HG02798 (cell line): Measurements from ENCODE around the gene PARVB.

Source experiments
- ATAC-seq: cut with Tn5 transposase; IDR thresholded peaks from one replicate; pipeline ENCODE4 v1.9.1; 2021; ENCODE audit warnings: mild to moderate bottlenecking; ENCODE audit not compliant: unreplicated experiment, poor library complexity

PARVB gene, protein sequence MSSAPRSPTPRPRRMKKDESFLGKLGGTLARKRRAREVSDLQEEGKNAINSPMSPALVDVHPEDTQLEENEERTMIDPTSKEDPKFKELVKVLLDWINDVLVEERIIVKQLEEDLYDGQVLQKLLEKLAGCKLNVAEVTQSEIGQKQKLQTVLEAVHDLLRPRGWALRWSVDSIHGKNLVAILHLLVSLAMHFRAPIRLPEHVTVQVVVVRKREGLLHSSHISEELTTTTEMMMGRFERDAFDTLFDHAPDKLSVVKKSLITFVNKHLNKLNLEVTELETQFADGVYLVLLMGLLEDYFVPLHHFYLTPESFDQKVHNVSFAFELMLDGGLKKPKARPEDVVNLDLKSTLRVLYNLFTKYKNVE

DNA sequence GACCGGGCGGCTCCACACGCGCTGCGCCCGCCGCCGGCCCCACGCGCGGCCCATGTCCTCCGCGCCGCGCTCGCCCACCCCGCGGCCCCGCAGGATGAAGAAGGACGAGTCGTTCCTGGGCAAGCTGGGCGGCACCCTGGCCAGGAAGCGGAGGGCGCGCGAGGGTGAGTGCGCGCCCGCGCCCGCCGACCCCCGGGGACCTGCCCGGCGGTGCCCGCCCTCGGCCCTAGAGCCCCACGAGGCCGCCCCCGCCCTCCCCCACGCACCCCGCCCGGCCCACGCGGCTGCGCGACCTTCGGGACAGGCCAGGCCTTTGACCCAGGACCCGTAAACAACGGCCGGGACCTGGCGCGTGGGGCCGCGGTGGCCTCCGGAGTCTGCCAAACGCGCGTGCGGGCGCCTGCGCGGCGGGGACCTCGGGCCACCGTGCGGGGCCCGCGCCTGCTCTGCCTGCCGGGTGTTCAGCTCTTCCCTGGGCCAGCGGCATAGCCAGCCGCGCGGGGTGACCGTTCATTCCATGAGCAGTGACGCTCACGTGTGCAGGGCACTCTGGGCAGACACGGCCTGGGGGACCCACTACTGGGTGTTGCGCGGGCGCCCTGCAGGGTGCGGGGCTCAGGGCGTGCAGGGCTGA lies at the start of gene PARVB:
Gene PARVB, plus strand, starts transcription at position 15 of the 634 bp plus-strand sequence. Its CDS starts 38 bp downstream, at position 53.
- peak; percentile 18 for ATAC-seq

DNA sequence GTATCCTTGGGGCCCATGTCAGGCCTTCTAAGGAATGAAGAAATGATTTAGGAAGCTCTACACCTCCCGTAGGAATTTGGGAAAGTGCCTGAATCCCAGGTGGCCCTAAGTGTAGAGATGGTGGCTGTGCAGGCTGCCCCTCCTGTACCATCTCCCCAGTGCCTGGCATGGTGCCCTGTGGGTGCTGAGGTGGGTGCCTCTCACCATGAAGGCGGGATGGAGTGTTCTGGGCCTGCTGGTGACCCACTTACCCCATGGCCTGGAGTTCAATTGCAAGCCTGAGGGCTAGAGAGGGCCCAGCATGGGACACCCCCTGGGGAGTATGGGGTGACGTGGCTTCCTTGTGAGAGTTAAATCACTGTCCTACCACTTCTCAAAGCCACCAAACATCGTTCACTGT lies 49.1 kb upstream of the PARVB start:
- no peak for ATAC-seq

DNA sequence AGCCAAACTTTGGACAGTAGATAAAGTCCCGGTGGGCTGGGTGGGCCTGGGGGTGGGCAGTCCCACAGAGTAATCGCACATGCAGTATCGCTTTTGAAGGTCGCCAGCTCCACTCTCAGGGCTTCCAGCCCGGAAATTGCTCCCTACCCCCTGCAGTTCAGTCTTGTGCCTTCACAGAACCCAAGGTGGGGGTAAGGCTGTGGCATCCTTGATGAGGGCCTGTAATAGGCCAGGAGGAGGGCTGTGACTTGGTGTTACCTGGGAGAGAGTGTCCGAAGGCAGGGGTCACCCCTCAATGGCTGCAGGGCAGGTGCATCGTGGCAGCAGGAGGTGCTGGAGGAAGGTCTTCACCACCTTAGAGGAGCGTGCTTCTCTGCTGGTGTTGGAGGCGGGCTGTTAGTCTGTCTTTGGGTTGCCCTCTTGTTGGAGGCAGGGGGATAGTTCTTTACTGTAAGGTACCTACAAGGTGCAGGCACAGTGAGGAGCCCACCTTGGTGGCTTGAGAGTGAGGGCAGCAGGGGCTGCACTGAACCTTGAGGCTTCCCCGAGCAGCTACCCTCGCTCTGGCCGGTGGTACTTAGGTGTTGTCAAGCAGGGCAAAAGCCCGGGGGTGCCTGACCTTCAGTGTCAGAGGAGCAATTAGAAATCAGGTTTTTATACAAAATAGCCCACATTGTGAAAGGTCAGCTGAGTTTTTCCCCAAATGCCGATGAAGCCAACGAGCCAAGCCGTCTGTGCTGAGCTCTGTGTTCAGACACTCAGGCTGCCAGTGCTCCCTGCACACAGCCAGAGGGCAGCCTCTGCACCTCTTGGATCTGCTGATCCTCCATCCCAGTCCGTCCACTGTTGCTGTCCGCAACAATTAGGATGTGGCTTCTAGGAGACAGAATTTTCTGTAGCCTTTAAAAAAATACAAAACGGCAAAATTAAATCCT lies 47.0 kb upstream of the PARVB start:
- no peak for ATAC-seq

DNA sequence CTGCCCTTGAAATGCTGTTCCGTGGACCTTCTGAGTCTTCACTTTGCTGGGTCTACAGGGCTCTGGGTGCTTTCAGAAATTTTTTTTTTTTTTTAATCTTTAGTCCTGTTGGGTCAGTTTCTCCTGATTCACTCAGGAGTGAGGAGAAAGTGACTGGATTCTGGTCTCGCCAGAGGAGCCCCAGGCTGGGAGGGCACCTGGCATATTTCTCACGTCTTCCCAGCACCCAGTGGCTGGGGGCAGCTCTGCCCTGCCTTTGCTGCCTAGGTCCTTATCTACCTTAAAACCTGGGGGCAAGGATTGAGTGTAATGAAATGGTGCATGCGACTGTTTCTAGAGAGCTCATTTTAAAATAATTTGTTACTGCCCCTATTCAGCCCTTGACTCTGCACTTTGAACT lies 45.5 kb upstream of the PARVB start:
- ATAC-seq = no peak

DNA sequence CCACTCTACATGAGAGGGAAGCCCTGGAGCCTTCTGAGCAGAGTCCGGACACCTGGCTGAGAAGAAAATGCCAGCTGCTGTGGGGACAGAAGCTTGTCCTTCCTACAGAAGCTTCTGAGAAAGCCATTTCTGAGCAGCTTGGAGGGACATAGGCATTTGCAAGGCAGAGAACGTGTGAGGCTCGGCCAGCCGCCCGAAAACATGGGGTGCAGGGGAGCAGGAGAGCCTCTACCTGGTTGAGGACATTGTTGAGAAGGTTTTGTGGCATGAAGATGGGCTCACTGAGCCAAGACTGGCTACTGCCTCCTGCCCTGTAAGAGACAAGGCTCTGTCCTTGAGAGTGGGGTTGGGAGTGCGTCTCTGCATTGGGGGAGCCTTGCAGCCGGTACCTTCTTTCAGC lies 43.5 kb upstream of the PARVB start:
- no peak for ATAC-seq

DNA sequence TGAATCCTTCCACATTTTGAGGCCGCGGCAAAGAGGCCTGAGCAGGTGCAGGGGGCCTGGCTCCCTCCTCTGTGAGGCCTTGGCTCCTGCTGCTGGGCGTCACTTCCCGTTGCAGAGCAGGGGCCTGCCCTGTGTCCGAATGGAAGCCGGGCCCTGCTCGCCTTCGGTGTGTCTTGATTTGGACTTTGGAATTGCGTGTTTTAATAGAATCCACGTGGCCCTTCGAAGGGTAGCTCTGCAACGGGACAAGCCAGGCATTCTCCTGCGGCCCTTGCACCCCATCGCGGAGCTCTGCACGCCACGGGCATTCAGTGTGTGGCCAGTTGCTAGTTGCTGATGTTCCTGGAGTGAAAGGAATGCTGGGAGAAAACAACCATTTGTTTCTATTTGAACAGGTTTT lies 43.1 kb upstream of the PARVB start:
- ATAC-seq = no peak

DNA sequence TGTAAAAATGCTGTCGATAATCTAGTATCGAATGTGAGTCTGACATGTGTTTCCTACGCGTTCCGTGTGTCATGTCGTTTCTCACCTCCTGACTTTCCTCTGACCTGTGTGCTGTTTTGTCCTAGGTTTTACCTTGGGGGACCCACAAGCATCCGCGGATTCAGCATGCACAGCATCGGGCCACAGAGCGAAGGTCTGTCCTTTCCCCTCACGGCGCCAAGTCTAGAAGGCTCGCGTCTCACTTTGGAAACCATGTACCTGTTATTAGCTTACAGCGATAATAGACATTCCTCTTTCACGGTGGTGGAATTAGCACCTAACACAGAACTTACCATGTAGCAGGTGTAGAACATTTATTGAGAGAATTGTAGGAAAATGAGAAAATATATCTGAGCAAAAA lies 40.3 kb upstream of the PARVB start:
- ATAC-seq = no peak

DNA sequence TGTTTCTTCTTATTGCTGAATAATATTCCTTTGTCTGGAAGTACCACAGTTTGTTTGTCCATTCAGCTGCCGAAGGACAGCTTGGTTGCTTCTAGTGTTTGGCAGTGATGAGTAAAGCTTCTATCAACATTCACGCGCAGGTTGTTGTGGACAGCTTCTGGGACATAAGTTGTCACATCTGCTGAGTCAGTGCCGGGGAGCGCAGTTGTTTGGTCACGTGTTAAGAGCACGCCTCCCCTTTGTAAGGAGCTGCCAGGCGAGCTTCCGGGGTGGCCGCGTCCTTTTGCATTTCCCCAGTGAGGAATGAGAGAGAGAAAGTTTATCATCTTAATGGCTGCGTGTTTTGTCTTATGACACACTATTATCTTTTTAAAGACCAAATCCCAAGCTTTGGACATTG lies 38.6 kb upstream of the PARVB start:
- ATAC-seq = no peak

DNA sequence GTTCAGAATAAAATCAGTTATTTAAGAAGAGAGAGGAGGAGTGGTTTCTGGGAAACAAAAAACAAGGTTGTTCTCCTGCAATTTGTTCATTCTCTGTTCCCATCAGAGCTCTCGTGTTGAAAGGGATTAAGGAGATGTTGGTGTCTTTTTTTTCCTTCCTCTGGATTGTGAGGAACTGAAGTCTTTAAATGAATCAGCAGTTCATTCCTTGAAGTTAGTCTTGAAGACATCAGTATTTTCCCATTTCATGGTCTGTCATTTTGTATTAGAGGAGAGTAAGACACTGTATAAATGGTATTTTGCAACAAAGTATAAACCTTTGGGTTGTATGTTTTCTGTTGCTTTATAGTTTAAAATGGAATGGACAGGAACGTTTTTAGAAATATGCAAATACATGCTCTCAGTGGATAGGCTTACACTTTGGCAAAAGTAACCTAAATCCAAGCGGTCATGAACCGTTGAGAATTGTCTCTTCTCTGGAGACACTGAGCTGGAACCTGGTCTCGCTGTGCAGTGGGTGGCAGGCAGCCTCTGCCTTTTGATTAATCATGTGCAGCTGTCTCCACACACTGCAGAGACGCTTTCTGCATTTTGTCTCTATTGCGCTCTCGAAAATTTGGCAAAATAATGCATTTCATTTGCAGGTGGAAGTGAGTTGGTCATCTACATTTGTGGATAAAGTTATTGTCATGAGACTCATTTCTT lies 35.8 kb upstream of the PARVB start:
- ATAC-seq = no peak

DNA sequence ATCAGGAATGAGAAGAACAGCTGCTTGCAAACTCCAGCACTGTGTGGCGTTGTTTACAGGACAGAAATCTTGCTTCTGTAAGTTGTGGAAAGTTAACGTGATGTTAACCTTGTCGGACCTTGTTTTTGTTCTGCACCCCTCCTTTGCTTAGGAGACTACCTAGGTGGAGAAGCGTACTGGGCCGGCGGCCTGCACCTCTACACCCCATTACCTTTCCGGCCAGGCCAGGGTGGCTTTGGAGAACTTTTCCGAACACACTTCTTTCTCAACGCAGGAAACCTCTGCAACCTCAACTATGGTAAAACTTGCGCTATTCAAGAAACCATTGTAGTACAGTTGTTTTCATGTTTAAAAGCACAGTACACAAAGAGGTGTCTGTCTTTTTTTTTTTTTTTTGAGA lies 35.1 kb upstream of the PARVB start:
- no peak for ATAC-seq

DNA sequence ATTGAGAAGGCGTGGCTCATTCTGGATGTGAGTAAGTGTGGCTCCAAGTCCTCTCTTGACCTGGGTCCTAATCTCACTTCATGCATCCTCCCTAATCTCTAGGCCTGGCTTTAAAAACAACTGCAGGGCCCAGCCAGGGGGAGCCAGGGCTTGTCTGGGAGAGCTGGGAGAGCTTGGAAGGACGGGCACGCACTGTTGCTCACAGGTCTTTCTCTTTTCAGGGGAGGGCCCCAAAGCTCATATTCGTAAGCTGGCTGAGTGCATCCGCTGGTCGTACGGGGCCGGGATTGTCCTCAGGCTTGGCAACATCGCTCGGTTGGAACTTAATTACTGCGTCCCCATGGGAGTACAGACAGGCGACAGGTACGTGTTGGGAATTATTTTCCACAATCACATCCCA lies 34.1 kb upstream of the PARVB start:
- no peak for ATAC-seq

DNA sequence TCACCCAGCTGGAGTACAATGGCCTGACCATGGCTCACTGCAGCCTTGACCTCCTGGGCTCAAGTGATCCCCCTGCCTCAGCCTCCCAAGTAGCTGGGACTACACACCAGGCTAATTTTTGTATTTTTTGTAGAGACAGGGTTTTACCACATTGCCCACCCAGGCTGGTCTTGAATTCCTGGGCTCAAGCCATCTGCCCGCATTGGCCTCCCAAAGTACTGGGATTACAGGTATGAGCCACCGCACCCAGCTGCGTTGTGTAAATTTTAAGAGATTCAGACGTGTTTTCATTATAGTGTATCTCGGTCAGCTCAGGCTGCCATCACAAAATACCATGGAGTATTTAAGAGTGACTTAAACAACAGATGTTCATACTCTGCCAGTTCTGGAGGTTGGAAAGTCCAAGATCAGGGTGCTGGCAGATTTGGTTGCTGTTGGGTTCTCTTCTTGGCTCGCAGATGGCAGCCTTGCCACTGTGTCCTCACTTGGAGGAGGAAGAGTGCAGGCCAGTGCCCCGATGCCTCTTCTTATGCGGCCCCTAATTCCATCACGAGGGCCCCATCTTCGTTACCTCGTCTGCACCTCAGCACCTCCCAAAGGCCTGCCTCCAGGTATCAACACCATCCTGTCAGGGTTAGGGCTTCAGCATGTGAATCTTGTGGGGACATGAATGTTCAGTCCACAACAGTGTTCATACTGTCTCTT lies 32.6 kb upstream of the PARVB start:
- no peak for ATAC-seq

DNA sequence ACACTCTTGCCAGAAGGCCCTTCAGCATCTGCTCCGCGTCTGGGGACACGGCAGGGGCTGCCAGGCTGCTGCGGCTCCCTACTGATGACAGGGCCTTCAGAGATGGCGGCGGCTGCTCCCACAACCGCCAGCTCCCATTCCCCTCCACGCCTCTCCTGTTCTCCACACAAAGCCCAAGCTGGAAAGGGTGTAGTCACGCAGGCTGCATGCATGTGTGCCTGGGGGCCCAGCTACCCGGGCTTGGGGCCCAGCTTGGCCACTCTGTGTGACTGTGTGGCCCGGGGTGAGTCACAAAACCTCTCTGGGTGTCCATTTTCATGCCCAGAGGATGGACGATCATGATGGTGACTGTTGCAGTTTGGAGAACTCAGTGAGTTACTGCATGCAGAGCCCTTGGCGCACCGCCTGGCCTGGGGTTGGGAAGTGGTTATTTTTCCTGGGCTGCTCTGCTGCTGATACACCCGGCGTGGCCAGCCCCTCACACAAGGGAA lies 31.7 kb upstream of the PARVB start:
- ATAC-seq = no peak

DNA sequence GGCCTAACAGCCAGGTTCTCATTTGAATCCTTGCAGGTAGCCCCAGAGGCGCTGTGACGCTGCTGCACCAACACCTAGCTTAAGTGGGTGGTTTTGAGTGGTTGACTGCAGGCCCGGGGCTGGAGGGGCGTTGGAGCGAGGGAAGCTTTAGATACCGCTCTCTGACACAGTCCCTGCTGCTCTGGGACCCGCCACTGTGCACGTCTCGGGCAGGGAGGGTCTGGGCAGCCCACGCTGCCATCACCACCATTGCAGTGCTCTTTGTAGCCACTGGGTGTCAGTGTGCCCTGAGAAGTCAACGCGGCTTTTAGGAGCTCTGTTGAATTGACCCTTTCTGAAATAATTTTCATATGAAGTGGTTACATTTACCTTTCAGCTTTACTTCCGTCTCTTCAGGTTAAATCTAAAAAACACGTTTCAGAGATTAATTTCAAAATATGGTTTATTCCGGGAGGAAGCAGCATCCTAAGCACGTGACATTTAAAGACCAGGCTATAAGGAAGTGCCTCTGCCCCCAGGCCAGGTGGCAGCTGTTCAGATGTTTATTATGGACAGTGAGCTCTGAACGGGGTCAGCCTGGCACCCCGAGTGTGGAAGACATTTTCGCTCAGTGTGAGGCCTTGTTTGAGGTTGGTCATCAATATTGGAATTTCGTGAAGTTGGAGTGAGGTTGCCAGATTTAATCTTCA lies 30.9 kb upstream of the PARVB start:
- no peak for ATAC-seq

DNA sequence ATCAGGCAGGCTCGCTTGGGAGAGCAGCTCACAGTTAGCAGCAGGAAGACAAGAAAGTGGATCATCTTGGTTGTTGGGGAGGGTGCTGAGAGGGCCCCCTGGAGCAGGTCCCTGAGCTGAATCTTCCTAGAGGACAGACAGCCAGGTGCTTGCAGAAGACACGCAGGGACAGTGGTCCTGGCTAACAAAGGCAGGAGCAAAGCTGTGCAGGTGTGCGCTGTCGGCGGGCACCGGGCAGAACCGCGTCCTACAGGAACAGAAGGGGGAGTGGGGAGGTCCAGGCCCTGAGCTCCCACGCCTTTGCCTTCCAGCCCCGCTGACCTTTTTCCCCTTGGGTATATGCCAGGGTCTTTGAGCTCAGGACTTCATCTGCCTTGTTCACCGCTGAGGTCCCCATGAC lies 30.1 kb upstream of the PARVB start:
- no peak for ATAC-seq

DNA sequence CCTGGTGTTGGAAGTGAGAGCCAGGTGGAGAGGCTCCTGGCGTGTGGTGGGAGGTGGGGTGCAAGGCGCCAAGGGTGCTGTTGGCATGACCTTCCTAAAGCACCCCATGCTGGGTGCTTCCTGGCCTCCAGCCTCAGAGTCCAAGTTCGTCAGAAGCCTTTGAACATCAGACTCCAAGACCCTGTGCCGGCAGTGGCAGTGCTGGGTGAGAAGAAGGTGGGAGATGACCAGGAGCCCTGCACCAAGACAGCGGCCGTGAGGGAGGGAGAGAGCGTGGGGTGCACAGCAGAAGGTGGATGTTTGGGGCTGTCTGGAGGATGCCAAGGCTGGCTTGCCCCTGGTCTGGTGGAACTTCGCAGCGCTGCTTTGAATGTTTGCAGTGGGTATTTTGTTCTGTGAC lies 29.7 kb upstream of the PARVB start:
- no peak for ATAC-seq

DNA sequence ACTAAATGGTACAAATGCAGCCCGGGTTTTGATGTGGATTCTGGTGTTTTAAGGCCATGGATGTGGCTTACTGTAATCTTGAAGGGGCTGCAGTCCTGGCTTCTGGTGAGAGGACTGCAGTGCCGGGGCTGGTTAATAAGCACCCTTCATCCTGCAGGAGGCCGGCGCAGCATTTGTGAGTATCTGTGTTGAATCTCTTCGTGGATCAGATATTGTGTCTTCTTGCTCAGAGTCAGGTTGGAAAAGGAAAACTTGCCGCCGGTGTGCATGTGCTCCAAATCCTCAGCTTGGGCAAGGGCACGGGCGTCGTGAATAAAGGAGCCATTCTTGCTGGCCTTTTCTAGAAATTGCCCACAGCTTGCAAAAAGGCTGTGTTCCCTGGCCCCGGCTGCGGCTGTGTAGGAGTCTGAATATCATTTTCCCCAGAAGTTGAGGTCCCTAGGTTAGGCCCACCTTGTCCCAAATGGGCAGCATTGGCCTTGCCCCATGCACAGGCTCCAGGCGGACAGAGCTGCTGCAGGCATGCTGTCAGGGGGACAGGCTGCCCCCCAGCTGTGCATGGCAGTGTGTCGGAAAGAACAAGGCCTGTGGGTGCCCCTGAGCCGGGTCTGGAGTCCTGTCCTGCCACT lies 28.9 kb upstream of the PARVB start:
- no peak for ATAC-seq

DNA sequence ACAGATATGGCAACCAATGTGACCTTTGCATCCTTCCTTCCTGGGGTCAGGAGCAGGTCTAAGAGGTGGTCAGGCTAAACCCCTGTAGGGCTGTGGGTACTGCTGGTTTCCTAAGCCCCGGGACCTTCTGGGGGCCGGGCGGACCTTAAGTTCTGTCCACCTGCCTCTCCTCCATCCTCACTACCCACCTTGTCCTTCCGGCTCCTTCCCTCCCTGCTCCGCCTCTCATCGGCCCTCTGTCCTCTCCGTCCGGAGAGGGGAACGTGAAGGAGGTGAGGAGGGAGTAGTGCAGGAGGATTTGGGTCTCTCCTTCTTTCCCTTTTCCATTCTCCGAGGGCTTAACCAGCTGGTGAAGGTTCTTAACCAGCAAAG lies 28.3 kb upstream of the PARVB start:
- ATAC-seq = peak; percentile 16
